ENCODE measurements around the gene JSRP1.

JSRP1 gene

GRCh38 chr19:2234996-2235380, 21.2 kb downstream of the JSRP1 start:
- FAIRE-seq = no peak
- no peak for TF ChIP-seq POLR2A (IDR thresholded peaks at IDR 0.05; ENCODE audit: low read depth, low read length)
- TF ChIP-seq POU2F2 (IDR thresholded peaks at IDR 0.05; ENCODE audit: low read depth, low read length) = no peak
- TF ChIP-seq POLR2AphosphoS5 (IDR thresholded peaks at IDR 0.05; ENCODE audit: low read depth, low read length) = no peak
- no peak for TF ChIP-seq SPI1 (IDR thresholded peaks at IDR 0.05; ENCODE audit: low read depth, low read length)
- TF ChIP-seq PAX5 (IDR thresholded peaks at IDR 0.05; ENCODE audit: insufficient read depth, low read length, severe bottlenecking) = no peak
- TF ChIP-seq TAF1 (IDR thresholded peaks at IDR 0.05; ENCODE audit: low read depth, low read length) = no peak
- DNase-seq (ENCODE audit: insufficient read length, low spot score) = no peak

GRCh38 chr19:2233601-2234280, 22.5 kb downstream of the JSRP1 start:
- TF ChIP-seq TAF1 (IDR thresholded peaks at IDR 0.05; ENCODE audit: low read depth, low read length) = no peak
- TF ChIP-seq POLR2A (IDR thresholded peaks at IDR 0.05; ENCODE audit: low read depth, low read length) = peak; percentile 7; the same call in 1 of the 2 replicates
- TF ChIP-seq PAX5 (IDR thresholded peaks at IDR 0.05; ENCODE audit: insufficient read depth, low read length, severe bottlenecking) = no peak
- no peak for TF ChIP-seq SPI1 (IDR thresholded peaks at IDR 0.05; ENCODE audit: low read depth, low read length)
- TF ChIP-seq POU2F2 (IDR thresholded peaks at IDR 0.05; ENCODE audit: low read depth, low read length) = no peak
- TF ChIP-seq POLR2AphosphoS5 (IDR thresholded peaks at IDR 0.05; ENCODE audit: low read depth, low read length) = no peak
- FAIRE-seq (peak; percentile 43), DNase-seq (ENCODE audit: insufficient read length, low spot score) (no peak)

- no peak for TF ChIP-seq POLR2AphosphoS5 (IDR thresholded peaks at IDR 0.05; ENCODE audit: low read depth, low read length)
- DNase-seq (ENCODE audit: insufficient read length, low spot score) (no peak), FAIRE-seq (no peak)
Measured at GRCh38 chr19:2232286-2233151, 23.7 kb downstream of the JSRP1 start.

GRCh38 chr19:2231621-2232221, 24.5 kb downstream of the JSRP1 start:
- TF ChIP-seq POLR2AphosphoS5 (IDR thresholded peaks at IDR 0.05; ENCODE audit: low read depth, low read length) (no peak; the same call in 1 of the 2 replicates), POLR2A (IDR thresholded peaks at IDR 0.05; ENCODE audit: low read depth, low read length) (peak; percentile 61), PAX5 (IDR thresholded peaks at IDR 0.05; ENCODE audit: insufficient read depth, low read length, severe bottlenecking) (no peak), SPI1 (IDR thresholded peaks at IDR 0.05; ENCODE audit: low read depth, low read length) (no peak)
- DNase-seq (ENCODE audit: insufficient read length, low spot score) (no peak), FAIRE-seq (peak; percentile 28)

- FAIRE-seq (no peak), DNase-seq (ENCODE audit: insufficient read length, low spot score) (no peak)
- TF ChIP-seq POLR2AphosphoS5 (IDR thresholded peaks at IDR 0.05; ENCODE audit: low read depth, low read length) = peak; percentile 18
- no peak for TF ChIP-seq SPI1 (IDR thresholded peaks at IDR 0.05; ENCODE audit: low read depth, low read length)
- TF ChIP-seq TAF1 (IDR thresholded peaks at IDR 0.05; ENCODE audit: low read depth, low read length) = no peak
- TF ChIP-seq POU2F2 (IDR thresholded peaks at IDR 0.05; ENCODE audit: low read depth, low read length) = no peak
- no peak; the same call in 1 of the 2 replicates for TF ChIP-seq POLR2A (IDR thresholded peaks at IDR 0.05; ENCODE audit: low read depth, low read length)
- no peak for TF ChIP-seq PAX5 (IDR thresholded peaks at IDR 0.05; ENCODE audit: insufficient read depth, low read length, severe bottlenecking)
Measured at GRCh38 chr19:2230807-2231533, 25.2 kb downstream of the JSRP1 start.

GRCh38 chr19:2230033-2230531, 26.1 kb downstream of the JSRP1 start:
- DNase-seq (ENCODE audit: insufficient read length, low spot score) = no peak
- TF ChIP-seq POU2F2 (IDR thresholded peaks at IDR 0.05; ENCODE audit: low read depth, low read length) (no peak), SPI1 (IDR thresholded peaks at IDR 0.05; ENCODE audit: low read depth, low read length) (no peak)
- no peak for FAIRE-seq

GRCh38 chr19:2229103-2230032, 26.8 kb downstream of the JSRP1 start:
- no peak for FAIRE-seq
- no peak for DNase-seq (ENCODE audit: insufficient read length, low spot score)
- TF ChIP-seq POLR2AphosphoS5 (IDR thresholded peaks at IDR 0.05; ENCODE audit: low read depth, low read length) (no peak; the same call in 1 of the 2 replicates), TAF1 (IDR thresholded peaks at IDR 0.05; ENCODE audit: low read depth, low read length) (no peak), PAX5 (IDR thresholded peaks at IDR 0.05; ENCODE audit: insufficient read depth, low read length, severe bottlenecking) (no peak), POLR2A (IDR thresholded peaks at IDR 0.05; ENCODE audit: low read depth, low read length) (no peak), POU2F2 (IDR thresholded peaks at IDR 0.05; ENCODE audit: low read depth, low read length) (no peak), SPI1 (IDR thresholded peaks at IDR 0.05; ENCODE audit: low read depth, low read length) (no peak)

- no peak for FAIRE-seq
- no peak for DNase-seq (ENCODE audit: insufficient read length, low spot score)
- TF ChIP-seq POLR2AphosphoS5 (IDR thresholded peaks at IDR 0.05; ENCODE audit: low read depth, low read length) = peak; percentile 36
- TF ChIP-seq PAX5 (IDR thresholded peaks at IDR 0.05; ENCODE audit: insufficient read depth, low read length, severe bottlenecking) = no peak
- no peak for TF ChIP-seq SPI1 (IDR thresholded peaks at IDR 0.05; ENCODE audit: low read depth, low read length)
- TF ChIP-seq TAF1 (IDR thresholded peaks at IDR 0.05; ENCODE audit: low read depth, low read length) = no peak
- no peak for TF ChIP-seq POLR2A (IDR thresholded peaks at IDR 0.05; ENCODE audit: low read depth, low read length)
- no peak for TF ChIP-seq POU2F2 (IDR thresholded peaks at IDR 0.05; ENCODE audit: low read depth, low read length)
Measured at GRCh38 chr19:2228157-2229030, 27.8 kb downstream of the JSRP1 start.

Data from GM12891 (cell line).